Smooth muscle cell (in vitro differentiated cells): Measurements from ENCODE around the gene GPR17. TPM values are rescaled to one million over a fixed set of nuclear protein-coding genes. Genes with fewer than 3 reads are reported as not detected.

Experiments used
- DNase-seq: peaks from one replicate; lab custom pipeline; 2025; ENCODE audit not compliant: unreplicated experiment; lab: John Stamatoyannopoulos, UW
- H2AFZ ChIP-seq: fragments of 200-600 bp; sonication (generic); 2 replicates; pipeline ENCODE4 v1.6.0; 2016; ENCODE audit warnings: antibody characterized with exemption, low read depth, mild to moderate bottlenecking
- H3F3A ChIP-seq: fragments of 200-600 bp; sonication (generic); 2 replicates; pipeline ENCODE4 v1.6.0; 2017; ENCODE audit warnings: antibody characterized with exemption, low read depth
- H3K27ac ChIP-seq: fragments of 200-600 bp; sonication (generic); 2 replicates; pipeline ENCODE4 v1.5.1; 2016; ENCODE audit warnings: low read depth, mild to moderate bottlenecking
- H3K27me3 ChIP-seq: fragments of 200-600 bp; sonication (generic); 2 replicates; pipeline ENCODE4 v1.6.1; 2016; ENCODE audit warnings: low read depth, mild to moderate bottlenecking
- H3K36me3 ChIP-seq: fragments of 200-600 bp; sonication (generic); 2 replicates; pipeline ENCODE4 v1.5.1; 2016; ENCODE audit warnings: low read depth
- H3K4me1 ChIP-seq: fragments of 200-600 bp; sonication (generic); 2 replicates; pipeline ENCODE4 v1.5.1; 2016; ENCODE audit warnings: low read depth
- H3K4me2 ChIP-seq: fragments of 200-600 bp; sonication (generic); 2 replicates; pipeline ENCODE4 v1.6.0; 2016; ENCODE audit warnings: mild to moderate bottlenecking
- H3K4me3 ChIP-seq: fragments of 200-600 bp; sonication (generic); 2 replicates; pipeline ENCODE4 v1.5.1; 2016; ENCODE audit warnings: mild to moderate bottlenecking
- H3K79me2 ChIP-seq: fragments of 200-600 bp; sonication (generic); 2 replicates; pipeline ENCODE4 v1.6.0; 2016; ENCODE audit warnings: low read depth, mild to moderate bottlenecking
- H3K9ac ChIP-seq: fragments of 200-600 bp; sonication (generic); 2 replicates; pipeline ENCODE4 v1.6.0; 2016; ENCODE audit warnings: low read depth
- H3K9me3 ChIP-seq: fragments of 200-600 bp; sonication (generic); replicated peaks from 2 replicates; pipeline ENCODE4 v1.5.1; 2016; ENCODE audit warnings: low read depth
- H4K20me1 ChIP-seq: fragments of 200-600 bp; sonication (generic); 2 replicates; pipeline ENCODE4 v1.6.0; 2016; ENCODE audit warnings: low read depth
- CTCF ChIP-seq: fragments of 200-600 bp; sonication (generic); IDR thresholded peaks from 2 replicates; pipeline ENCODE4 v1.5.1; 2017; ENCODE audit warnings: borderline replicate concordance, mild to moderate bottlenecking, antibody characterized with exemption; ENCODE audit not compliant: insufficient read depth, poor library complexity, severe bottlenecking
- WGBS: methylation state at CpG from one replicate; pipeline ENCODE4 v1.1.7; 2016; ENCODE audit warnings: low lambda C conversion rate; 5-methylcytosine and 5-hydroxymethylcytosine counted together
- polyA plus RNA-seq: library from polyadenylated mRNA; unstranded; fragments of >200 nt; fragmentation: Nextera tagmentation; extraction: Ambion mirVana; gene quantifications from 2 replicates; pipeline ENCODE4 v1.2.1, GENCODE V29; 2016
- total RNA-seq: library from RNA; depleted of rRNA; stranded (reverse); fragments of >200 nt; gene quantifications from 2 replicates; pipeline ENCODE4 v1.2.3, GENCODE V29; 2014

GPR17 gene
- total and polyA plus RNA-seq, 2 experiments from 2014 or later: not detected

DNA sequence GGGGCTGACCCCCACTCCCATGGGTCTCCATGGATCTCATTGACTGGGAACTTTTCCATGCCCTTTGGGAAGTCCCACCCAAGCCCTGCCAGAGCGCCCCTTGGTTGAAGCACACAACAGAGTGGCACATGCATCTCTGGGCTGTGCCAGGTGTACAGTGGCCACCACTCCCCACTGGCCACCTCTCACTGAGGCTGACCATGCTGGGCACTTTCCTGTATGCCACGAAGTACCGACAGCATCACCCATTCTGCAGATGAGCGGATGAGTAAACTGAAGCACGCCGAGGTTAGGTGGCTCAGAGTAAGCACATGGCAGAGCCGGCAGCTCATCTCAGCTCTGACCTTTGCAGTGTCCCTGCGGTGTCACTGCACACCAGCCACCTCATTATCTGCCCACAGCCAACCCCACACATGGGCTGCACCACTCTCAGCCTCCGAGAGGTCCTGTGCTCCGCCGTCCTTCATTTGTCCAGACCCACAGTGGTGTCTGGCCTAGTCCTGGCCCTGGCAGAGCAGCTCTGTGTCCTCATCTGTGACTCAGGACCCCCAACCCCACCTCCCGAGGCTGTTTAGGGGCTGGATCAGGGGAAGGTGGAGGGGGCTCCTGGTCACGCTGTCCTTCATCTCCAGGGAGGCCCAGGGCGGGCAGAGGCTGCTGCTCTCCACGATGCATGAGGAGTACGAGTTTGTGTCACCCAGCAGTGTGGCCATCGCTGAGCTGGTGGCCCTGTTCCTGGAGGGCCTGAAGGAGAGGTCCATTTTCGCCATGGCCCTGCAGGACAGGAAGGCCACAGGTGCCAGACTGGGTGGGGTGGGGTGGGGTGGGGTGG, 18.0 kb upstream of the GPR17 start:
- H3K4me2 ChIP-seq: no peak overlapping the region
- H3K9me3 ChIP-seq: no peaks in the 10 kb centered on the region
- no peaks in the 10 kb centered on the region for H3K79me2 ChIP-seq
- H3F3A ChIP-seq: no peaks in the 10 kb centered on the region
- H2AFZ ChIP-seq: no peak overlapping the region
- DNase-seq: no peak
- no peaks in the 10 kb centered on the region for H3K4me1 ChIP-seq
- no peaks in the 10 kb centered on the region for H4K20me1 ChIP-seq
- H3K4me3 ChIP-seq: no peak overlapping the region
- no peaks in the 10 kb centered on the region for H3K36me3 ChIP-seq
- H3K27me3 ChIP-seq: no peaks in the 10 kb centered on the region
- no peak for TF ChIP-seq CTCF
- 93% methylated on average over 18 of the region's 18 CpGs for WGBS
- no peak overlapping the region for H3K9ac ChIP-seq
- H3K27ac ChIP-seq: no peak overlapping the region

GRCh38 chr2:127628767-127629614, 17.0 kb upstream of the GPR17 start:
- Histone ChIP-seq H3K9me3 (no peaks in the 10 kb centered on the region), H3K27ac (no peak overlapping the region), H3F3A (no peaks in the 10 kb centered on the region), H3K27me3 (no peaks in the 10 kb centered on the region), H2AFZ (no peak overlapping the region), H3K79me2 (no peaks in the 10 kb centered on the region), H3K4me2 (no peak overlapping the region), H3K9ac (no peak overlapping the region), H3K4me3 (no peak overlapping the region), H3K36me3 (no peaks in the 10 kb centered on the region), H3K4me1 (no peaks in the 10 kb centered on the region), H4K20me1 (no peaks in the 10 kb centered on the region)
- TF ChIP-seq CTCF: no peak
- DNase-seq: no peak
- WGBS: 90% methylated on average over 14 of the region's 17 CpGs

DNA sequence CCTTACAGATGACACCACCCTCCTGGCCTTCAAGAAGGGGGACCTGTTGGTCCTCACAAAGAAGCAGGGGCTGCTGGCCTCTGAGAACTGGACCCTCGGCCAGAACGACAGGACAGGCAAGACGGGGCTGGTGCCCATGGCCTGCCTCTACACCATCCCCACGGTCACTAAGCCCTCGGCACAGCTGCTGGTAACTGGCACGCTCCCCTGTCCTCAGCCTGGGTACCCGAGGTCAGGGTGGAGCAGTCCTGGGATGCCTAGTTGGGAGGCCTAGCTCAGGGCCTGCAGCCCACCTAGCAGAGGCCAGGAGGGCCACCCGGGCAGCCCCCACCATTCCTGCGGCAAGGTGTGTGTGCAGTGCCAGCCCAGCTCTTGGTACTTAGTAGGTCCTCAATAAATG, 16.3 kb upstream of the GPR17 start:
- Histone ChIP-seq H3K27ac (no peak overlapping the region), H3K4me3 (no peak overlapping the region), H3K9me3 (no peaks in the 10 kb centered on the region), H3K4me2 (no peak overlapping the region), H3K36me3 (no peaks in the 10 kb centered on the region), H3K9ac (no peak overlapping the region), H3K27me3 (no peaks in the 10 kb centered on the region), H3K79me2 (no peaks in the 10 kb centered on the region), H4K20me1 (no peaks in the 10 kb centered on the region), H3F3A (no peaks in the 10 kb centered on the region), H3K4me1 (no peaks in the 10 kb centered on the region), H2AFZ (no peak overlapping the region)
- no peak for TF ChIP-seq CTCF
- 88% methylated on average over 9 of the region's 9 CpGs for WGBS
- no peak for DNase-seq
